Measurements from ENCODE around the gene CXCL16.
"Not testable (repeated sequence)": the region's sequence is repeated elsewhere in the genome, so short reads cannot be mapped to it uniquely, and the experiment has no call there.

GRCh38 chr17:4714340-4715062, 25.2 kb downstream of the CXCL16 start:
- not testable (repeated sequence) for TF ChIP-seq CTCF (IDR thresholded peaks at IDR 0.05); POLR2AphosphoS5 (IDR thresholded peaks at IDR 0.05); EP300 (IDR thresholded peaks at IDR 0.05; ENCODE audit: low read depth)
